Measurements from ENCODE around the gene SAA2.

Gene SAA2

GRCh38 chr11:18259259-18259658 is 10.8 kb upstream of the SAA2 start:
- TF ChIP-seq CTCF (IDR thresholded peaks at IDR 0.05): no peak

- TF ChIP-seq CTCF (IDR thresholded peaks at IDR 0.05): no peak
Measured at GRCh38 chr11:18254781-18255361, 6.4 kb upstream of the SAA2 start.

GRCh38 chr11:18253778-18254338 is 5.4 kb upstream of the SAA2 start:
- TF ChIP-seq CTCF (IDR thresholded peaks at IDR 0.05): no peak

- TF ChIP-seq CTCF (IDR thresholded peaks at IDR 0.05): no peak
Measured at GRCh38 chr11:18253233-18253632, 4.8 kb upstream of the SAA2 start.

GRCh38 chr11:18245396-18245795 is 3.1 kb downstream of the SAA2 start:
- no peak for TF ChIP-seq CTCF (IDR thresholded peaks at IDR 0.05)

GRCh38 chr11:18243783-18244362 is 4.6 kb downstream of the SAA2 start:
- TF ChIP-seq CTCF (IDR thresholded peaks at IDR 0.05): peak; percentile 79

GRCh38 chr11:18239655-18240054 is 8.8 kb downstream of the SAA2 start:
- no peak for TF ChIP-seq CTCF (IDR thresholded peaks at IDR 0.05)

Measured in LNCAP (cell line).